Measurements from ENCODE around the gene CHAT.

GRCh38 chr10:49624629-49625028 lies 10.8 kb downstream of the CHAT start:
- TF ChIP-seq ZNF394 (tag by site-specific recombination; IDR thresholded peaks at IDR 0.05; ENCODE audit: borderline replicate concordance) (no peak), HIC1 (tag by site-specific recombination; IDR thresholded peaks at IDR 0.05) (no peak), CTCF (tag by site-specific recombination; IDR thresholded peaks at IDR 0.05) (no peak), ZNF214 (tag by site-specific recombination; IDR thresholded peaks at IDR 0.05; ENCODE audit: borderline replicate concordance) (no peak), PATZ1 (tag by site-specific recombination; IDR thresholded peaks at IDR 0.05) (no peak), ZNF843 (tag by site-specific recombination; IDR thresholded peaks at IDR 0.05) (no peak), ZNF76 (tag by site-specific recombination; IDR thresholded peaks at IDR 0.05; ENCODE audit: borderline replicate concordance, low read depth) (no peak), ZBTB26 (tag by site-specific recombination; optimal IDR thresholded peaks at IDR 0.05) (no peak), TCF7L2 (IDR thresholded peaks at IDR 0.05; ENCODE audit: borderline replicate concordance, low read depth, low read length) (no peak), ZEB2 (tag by site-specific recombination; IDR thresholded peaks at IDR 0.05) (no peak)
